ENCODE results near the gene P2RY1. TPM values are rescaled to one million over a fixed set of nuclear protein-coding genes. Genes with fewer than 3 reads are reported as not detected.

P2RY1 gene
- 3.3 TPM for polyA plus RNA-seq (ENCODE audit: insufficient read length)
- long read RNA-seq, donor 1, full-length matches to known transcripts, result 8 of 8 reads
- long read RNA-seq, donor 1, partial matches to known transcripts, result 0 of 8 reads
- long read RNA-seq, donor 1, other reads (novel, unspliced or antisense), result 0 of 8 reads
- long read RNA-seq, donor 2, full-length matches to known transcripts, result 6 of 6 reads
- long read RNA-seq, donor 2, partial matches to known transcripts, result 0 of 6 reads
- long read RNA-seq, donor 2, other reads (novel, unspliced or antisense), result 0 of 6 reads
- long read RNA-seq, donor 3, full-length matches to known transcripts, result 3 of 3 reads
- long read RNA-seq, donor 3, partial matches to known transcripts, result 0 of 3 reads
- long read RNA-seq, donor 3, other reads (novel, unspliced or antisense), result 0 of 3 reads
- long read RNA-seq, donor 4, result 0 reads
- long read RNA-seq, donor 5, full-length matches to known transcripts, result 4 of 4 reads
- long read RNA-seq, donor 5, partial matches to known transcripts, result 0 of 4 reads
- long read RNA-seq, donor 5, other reads (novel, unspliced or antisense), result 0 of 4 reads
- long read RNA-seq, donor 6, full-length matches to known transcripts, result 6 of 6 reads
- long read RNA-seq, donor 6, partial matches to known transcripts, result 0 of 6 reads
- long read RNA-seq, donor 6, other reads (novel, unspliced or antisense), result 0 of 6 reads
- long read RNA-seq, donor 7, full-length matches to known transcripts, result 12 of 12 reads
- long read RNA-seq, donor 7, partial matches to known transcripts, result 0 of 12 reads
- long read RNA-seq, donor 7, other reads (novel, unspliced or antisense), result 0 of 12 reads
- long read RNA-seq, donor 8, full-length matches to known transcripts, result 2 of 2 reads
- long read RNA-seq, donor 8, partial matches to known transcripts, result 0 of 2 reads
- long read RNA-seq, donor 8, other reads (novel, unspliced or antisense), result 0 of 2 reads

DNA sequence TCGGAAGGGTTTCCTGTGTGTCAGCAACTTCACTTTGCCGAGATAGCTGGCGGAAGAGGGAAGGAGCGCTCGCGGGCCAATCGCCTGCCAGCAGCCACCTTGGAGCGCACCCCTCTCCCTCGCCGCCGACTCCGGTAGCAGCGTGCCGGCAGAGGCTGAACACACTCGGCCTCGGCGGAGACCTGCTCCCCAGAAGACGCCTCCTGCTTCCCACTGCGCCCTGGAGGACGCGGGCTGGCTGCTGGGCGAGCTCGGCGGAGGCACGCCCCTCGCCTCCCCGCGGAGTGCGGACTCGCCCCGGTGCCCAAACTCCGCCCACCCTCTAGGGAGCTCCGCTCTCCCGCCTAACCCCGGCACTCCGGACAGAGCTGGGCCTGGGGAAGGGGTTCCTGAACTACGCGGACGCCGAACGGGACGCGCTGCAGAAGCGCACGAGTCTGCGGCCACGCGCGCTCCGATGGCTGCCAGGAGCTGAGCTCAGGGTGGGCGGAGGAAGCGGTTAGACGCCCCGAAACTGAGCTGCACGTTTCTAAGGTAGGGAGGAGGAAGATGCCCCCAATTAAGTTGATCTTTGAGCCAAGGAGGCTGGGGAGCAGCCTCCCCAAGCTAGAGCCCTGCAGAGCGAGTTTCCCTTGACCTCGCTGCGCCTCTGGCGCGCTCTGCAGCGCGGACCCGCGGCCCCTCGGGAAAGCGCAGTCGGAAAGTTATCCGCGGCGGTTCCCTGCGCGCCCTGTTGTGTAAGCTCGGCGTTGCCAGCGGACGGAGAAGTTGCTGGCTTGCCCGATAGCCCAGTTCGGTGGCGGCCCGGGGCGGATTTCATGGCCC, at the start of gene P2RY1:
Gene P2RY1, plus strand, starts transcription at position 356 of the 825 bp plus-strand sequence. CDS start 652 bp downstream, outside the sequence.
- peak; percentile 68 for DNase-seq

- DNase-seq, result no peak
Observed at GRCh38 chr3:152786977-152787681, 47.8 kb upstream of the P2RY1 start.

- DNase-seq, result no peak
Observed at GRCh38 chr3:152790651-152791387, 44.1 kb upstream of the P2RY1 start.

DNA sequence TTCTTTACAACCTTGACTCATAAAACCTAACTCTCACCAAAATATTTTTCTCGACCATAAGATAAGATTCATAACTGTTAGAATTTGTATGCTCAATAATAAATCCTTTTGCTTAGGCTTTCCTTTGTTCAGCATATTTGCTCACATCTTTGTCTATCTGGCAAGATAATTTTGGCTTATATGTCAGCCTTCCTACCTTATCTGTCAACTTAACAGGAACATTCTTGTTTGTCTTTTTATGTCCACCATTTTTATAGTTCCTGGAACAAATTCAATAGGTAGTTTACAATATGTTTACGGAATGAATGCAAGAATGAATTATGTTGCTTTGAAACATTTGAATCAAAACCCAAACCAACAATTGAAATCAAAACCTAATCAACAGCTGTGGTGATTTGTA, 41.0 kb upstream of the P2RY1 start:
- DNase-seq, result no peak

DNA sequence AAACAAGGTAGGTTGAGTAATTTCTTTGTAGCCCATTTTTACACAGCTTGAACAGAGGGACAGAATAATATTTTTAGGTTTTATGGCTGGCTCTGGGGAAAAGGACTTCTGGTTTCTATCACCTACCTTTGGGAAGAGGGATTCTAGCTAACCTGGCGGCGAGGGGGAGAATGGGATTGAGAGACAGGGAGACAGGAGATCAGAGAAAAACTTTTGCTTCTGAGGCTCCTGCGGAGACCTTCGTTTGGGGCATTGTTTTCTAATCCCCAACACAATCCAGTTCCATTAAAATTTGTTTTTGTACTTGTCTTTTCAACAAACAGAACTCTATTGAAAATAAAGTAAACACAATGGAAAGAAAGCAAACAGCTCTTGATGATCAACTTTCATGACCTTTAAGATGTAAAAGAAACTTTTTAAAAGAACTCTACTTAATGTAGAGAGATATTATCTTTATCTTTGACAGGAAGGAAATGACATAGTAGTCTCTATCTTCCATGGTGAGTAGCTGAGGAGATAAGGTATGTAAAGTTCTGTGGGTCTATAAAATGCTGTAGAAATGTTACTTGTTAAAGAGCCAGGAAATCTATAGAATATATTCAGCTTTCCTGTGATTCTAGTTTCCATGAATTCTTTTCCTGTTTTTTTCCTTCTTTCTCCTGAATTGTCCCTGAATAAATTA, 37.0 kb upstream of the P2RY1 start:
- no peak for DNase-seq

GRCh38 chr3:152811974-152812760, 22.8 kb upstream of the P2RY1 start:
- no peak for DNase-seq

DNA sequence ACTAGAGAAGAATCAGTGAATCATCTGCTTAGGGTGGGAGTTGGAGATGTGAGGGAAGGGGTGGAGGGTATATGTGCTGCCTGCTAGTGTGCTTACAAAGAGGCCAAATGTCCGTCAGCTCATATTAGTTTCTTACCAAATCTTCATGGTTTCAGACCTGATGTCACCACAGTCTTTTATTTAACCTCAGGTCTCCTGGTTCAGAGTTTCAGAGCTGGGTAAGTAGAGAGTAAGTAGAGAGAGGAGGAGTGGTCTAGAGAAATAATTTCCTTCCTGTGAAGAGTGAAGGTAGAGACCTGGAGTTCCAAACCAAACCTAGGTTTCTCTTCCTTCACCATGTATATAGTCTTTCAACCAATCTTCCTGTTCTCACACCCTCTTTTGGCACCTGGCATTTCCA, 17.5 kb upstream of the P2RY1 start:
- DNase-seq, result no peak

DNA sequence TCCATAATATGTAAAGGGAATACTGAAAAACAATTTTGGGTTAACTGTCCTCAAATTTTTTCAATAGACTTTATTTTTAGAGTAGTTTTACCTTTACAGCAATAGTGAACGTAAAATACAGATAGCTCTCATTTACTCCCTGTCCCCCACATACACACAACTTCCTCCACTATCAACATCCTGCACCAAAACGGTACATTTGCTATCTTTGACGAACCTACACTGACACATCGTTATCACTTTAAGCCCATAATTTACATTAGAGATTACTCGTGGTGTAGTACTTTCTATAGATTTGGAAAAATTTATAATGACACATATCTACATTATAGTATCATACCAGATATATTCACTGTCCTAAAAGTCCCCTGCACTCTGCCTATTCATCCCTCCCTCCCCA, 16.9 kb upstream of the P2RY1 start:
- DNase-seq, result no peak

- DNase-seq, result no peak
Observed at GRCh38 chr3:152823173-152823572, 11.8 kb upstream of the P2RY1 start.

- no peak for DNase-seq
Observed at GRCh38 chr3:152823781-152824180, 11.2 kb upstream of the P2RY1 start.

DNA sequence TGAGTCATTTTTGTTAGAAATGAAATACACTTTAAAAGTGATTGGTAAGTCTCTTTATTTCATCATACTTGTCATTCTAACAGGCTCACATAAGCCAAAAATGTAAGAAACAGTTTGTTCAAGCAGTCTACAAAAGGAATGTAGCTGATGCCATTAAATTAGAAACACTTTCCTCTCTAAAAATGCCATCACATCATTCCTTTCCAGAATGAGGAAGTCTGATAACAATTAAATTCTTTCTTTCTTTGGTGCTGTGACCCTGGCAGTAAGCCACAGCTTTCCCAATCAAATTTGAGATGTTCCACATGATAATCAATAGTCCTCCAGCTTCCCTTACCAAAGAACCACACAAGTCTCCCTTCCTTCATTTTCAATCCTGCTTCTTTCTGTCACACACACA, 9.4 kb upstream of the P2RY1 start:
- no peak for DNase-seq

DNA sequence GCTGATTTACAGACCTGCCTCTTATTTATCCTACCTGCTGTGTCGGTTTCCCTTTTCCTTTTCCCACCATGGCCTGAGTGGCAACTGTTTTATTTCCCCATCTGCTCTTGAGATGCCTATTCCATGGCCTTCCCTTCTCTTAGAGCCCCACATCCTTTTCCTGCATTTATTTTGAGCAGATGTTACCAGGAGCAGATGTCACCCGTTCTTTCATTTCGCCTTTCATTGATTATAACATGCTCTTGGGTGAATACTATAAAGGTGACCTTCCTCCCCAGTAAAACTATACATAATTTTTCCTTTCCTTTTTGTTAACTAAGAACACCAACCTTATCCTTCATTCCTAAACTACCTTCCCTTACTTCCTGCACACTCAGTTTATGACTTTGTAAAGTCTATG, 8.5 kb upstream of the P2RY1 start:
- DNase-seq, result no peak

DNA sequence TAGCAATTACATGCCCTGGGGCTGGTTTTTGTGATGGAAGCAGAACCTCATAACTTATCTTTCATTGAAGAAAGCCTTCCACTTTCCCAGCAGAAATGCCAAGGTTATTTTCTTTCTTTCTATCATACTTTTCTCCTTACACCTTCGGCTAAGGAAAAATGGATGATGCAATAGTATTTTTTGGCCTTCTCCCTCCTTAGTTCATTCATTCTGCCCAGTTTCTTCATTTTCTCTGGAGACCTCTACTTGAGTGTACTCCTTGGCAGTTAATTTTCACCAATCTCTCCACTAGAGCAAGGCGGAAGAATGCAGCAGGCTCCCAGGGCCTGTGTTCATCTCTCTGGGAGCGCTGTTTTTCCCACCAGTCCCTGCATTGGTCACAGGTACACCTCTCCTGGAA, 7.6 kb upstream of the P2RY1 start:
- no peak for DNase-seq

DNA sequence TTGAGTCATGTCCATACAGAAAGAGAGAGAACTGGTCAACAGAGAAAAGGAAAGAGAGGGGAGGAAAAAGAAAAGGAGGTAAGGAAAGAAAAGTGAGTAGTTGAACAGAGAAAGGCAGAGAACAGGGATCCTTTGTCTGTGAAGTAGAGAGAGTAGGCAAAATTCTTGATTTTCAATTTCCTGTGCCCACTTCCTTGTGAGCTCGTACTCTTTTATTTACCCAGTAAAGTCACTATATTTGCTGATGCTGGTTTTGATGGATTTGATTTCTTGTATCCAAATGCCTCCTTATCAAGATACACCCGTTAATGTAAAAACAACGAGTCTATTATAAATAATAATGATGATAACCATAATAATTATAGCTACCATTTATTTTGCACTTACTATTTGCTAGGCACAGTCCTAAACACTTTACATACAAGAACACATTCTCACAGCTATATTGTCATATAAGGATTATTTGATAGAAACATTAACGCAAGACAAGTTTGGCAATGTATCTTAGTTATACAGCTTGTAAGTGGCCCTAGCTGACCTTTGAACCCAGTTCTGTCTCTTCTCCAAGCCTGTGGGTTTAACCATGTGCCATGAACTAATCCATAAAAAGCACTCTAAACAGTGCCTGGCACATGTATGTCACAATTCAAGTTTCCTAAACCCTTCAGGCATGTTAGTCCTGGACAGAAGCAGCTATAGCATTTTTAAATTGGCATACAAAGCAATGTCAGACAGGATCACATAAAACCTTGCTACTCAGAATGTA, 6.7 kb upstream of the P2RY1 start:
- no peak for DNase-seq

DNA sequence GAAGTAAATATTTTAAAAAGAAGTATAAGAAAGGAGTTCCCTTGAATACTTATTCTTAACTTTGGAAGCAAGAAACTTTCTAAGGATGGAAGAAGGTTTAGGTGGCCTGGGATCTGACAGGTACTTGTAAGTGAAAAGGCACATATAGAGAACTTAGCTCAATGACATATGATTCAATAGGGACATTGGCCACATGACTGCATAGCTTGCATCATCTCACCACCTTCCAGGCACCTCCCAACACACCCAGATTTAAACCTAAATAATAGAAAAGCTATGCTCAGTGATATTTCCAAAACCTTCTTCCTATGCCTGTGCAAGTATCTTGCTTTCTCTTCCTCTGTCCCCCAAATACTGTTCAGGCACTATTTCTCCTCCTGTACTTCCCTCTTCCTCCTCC, 4.7 kb upstream of the P2RY1 start:
- no peak for DNase-seq

- DNase-seq, result no peak
Observed at GRCh38 chr3:152832046-152832445, 2.9 kb upstream of the P2RY1 start.

- no peak for DNase-seq
Observed at GRCh38 chr3:152833089-152833488, 1.8 kb upstream of the P2RY1 start.

GRCh38 chr3:152834191-152834775, 648 bp upstream of the P2RY1 start:
- DNase-seq, result peak; percentile 57
